ENCODE measurements around the gene NRF1.

DNA sequence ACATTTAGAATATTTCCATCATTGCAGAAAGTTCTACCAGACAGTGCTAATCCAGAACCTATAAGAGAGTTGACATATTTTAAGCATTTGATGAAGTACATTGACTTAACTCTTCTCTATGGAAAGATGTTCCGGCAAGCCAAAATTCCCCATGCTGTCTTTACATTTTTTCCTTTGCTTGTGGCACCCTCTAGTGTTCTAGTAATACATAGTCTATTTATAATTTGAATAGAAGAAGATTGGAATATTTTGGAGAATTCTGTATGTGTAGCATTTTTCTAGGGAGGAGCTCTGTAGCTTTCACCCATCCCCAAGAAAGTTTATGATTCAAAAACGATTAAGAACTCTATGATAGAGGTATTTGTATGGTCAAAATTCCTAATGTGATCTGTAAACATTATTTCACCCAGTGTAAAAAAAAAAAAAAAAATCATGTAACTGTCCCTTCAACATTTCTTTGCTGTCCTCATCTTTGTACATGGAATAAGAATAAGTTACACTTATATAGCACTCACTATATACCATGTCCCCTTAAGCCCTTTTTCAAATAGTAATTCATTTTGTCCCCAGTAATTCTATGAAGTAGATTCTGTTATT, 33.2 kb downstream of the NRF1 start:
- no peak for TF ChIP-seq POLR2A (IDR thresholded peaks at IDR 0.05)
- peak in 4 of 5 experiments; percentile 24 to 49 (median 34) for TF ChIP-seq CTCF (IDR thresholded peaks at IDR 0.05)
- TF ChIP-seq EP300 (IDR thresholded peaks at IDR 0.05), result no peak

All from tibial nerve (tissue), 4 donors.